ENCODE results near the gene ADAMTS17. TPM values are rescaled to one million over a fixed set of nuclear protein-coding genes. Genes with fewer than 3 reads are reported as not detected.

Gene ADAMTS17
- total RNA-seq, 1 donor from 2014 or later = 2.3 TPM

DNA sequence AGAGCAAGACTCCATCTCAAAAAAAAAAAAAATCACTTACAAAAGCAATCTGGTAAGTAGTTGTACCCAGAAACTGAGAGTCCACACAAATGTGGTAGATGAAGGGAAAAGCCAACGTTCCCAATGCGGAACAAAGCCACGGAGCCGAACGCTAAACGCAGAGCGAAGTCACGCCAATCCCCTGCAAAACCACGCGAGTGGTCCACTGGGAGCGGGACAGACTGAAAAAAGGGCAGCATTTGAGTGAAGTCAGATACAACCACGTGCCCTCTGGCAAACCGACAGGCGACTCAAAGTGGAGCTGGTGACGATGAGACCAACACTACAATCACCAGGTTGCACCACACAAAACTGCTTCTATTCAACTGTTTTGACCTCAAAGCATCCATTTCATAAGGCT is 362.4 kb downstream of the ADAMTS17 start:
- no peak for DNase-seq (ENCODE audit: low read depth)
- TF ChIP-seq, protein P1, sequence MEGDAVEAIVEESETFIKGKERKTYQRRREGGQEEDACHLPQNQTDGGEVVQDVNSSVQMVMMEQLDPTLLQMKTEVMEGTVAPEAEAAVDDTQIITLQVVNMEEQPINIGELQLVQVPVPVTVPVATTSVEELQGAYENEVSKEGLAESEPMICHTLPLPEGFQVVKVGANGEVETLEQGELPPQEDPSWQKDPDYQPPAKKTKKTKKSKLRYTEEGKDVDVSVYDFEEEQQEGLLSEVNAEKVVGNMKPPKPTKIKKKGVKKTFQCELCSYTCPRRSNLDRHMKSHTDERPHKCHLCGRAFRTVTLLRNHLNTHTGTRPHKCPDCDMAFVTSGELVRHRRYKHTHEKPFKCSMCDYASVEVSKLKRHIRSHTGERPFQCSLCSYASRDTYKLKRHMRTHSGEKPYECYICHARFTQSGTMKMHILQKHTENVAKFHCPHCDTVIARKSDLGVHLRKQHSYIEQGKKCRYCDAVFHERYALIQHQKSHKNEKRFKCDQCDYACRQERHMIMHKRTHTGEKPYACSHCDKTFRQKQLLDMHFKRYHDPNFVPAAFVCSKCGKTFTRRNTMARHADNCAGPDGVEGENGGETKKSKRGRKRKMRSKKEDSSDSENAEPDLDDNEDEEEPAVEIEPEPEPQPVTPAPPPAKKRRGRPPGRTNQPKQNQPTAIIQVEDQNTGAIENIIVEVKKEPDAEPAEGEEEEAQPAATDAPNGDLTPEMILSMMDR (IDR thresholded peaks at IDR 0.05; ENCODE audit: insufficient read depth, low read length, poor library complexity, severe bottlenecking) = no peak
- no peaks in the 10 kb centered on the region for H3K27me3 ChIP-seq (ENCODE audit: control insufficient read depth, insufficient read depth, low read length)

DNA sequence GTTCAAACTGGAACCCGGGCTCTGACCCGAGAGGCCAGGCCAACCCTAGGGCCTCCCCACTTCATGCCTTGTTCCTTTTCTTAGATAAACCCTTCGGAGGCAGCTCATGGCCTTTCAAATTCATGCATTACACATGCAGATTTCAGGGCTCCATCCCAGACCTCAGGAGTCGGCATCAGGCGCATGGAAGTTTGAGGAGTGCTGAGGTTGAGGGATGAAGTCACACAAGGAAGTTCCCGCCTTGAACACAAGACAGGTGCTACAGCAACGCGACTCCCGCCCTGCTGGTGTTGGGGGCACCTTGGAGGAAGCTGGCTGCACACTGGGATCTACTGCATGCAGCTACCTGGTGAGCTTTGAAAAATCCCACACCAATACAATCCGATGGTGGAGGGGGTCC is 363.3 kb downstream of the ADAMTS17 start:
- TF ChIP-seq, protein P1 (IDR thresholded peaks at IDR 0.05; ENCODE audit: insufficient read depth, low read length, poor library complexity, severe bottlenecking) = no peak
- Histone ChIP-seq H3K4me3 (ENCODE audit: low read depth, low read length) (no peak overlapping the region), H3K27me3 (ENCODE audit: control insufficient read depth, insufficient read depth, low read length) (no peaks in the 10 kb centered on the region), H3K36me3 (ENCODE audit: control insufficient read depth, insufficient read depth, low read length) (no peaks in the 10 kb centered on the region)
- DNase-seq (ENCODE audit: low read depth) = no peak

More for the DNA sequence above, 362.4 kb downstream of the ADAMTS17 start:
- no peak overlapping the region for H3K4me3 ChIP-seq (ENCODE audit: low read depth, low read length)
- no peaks in the 10 kb centered on the region for H3K36me3 ChIP-seq (ENCODE audit: control insufficient read depth, insufficient read depth, low read length)

DNA sequence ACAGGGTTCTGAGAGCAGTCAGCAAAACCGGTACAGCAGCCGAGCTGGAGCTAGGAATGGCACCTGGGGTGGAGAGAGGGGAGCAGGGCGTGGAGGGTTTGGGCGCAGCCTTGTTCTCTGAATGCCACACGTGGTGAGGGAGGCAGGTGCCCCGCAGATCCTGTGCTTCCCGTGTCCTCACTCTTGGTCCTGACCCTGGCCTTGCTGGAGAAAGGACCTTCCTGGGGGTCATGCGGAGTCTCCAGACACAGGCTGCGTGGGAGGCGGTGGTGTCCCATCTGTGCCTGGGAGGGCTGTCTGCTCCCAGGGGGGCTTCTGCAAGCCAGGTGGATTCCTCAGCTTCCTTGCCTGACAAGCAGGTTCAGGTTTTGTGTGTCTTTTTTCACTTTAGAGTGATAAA is 363.8 kb downstream of the ADAMTS17 start:
- TF ChIP-seq, protein P1 (IDR thresholded peaks at IDR 0.05; ENCODE audit: insufficient read depth, low read length, poor library complexity, severe bottlenecking) = no peak

DNA sequence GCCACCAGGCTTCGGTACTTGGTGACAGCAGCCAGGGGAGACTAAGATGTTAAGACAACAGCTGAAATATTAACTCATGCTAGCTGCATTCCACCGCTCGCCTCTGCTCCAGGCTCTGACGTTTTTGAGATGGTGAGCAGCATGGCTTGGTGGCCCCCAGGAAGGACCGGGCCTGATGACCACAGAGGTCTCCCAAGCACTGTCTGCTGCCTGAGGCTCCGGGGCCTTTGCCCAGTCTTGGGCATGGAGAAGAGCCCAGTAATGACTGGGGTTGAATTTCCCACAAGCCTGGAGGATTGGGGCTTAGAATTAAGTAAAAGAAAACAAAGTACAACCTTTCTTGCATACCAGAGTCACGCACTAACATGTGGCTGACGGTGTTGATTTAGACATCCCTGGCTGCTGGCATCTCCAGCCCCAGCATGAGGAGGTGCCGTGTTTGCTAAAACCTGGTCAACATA is 364.9 kb downstream of the ADAMTS17 start:
- no peak for DNase-seq (ENCODE audit: low read depth)

More for the DNA sequence above, 363.8 kb downstream of the ADAMTS17 start:
- H3K36me3 ChIP-seq (ENCODE audit: control insufficient read depth, insufficient read depth, low read length) = no peaks in the 10 kb centered on the region
- DNase-seq (ENCODE audit: low read depth) = no peak
- no peaks in the 10 kb centered on the region for H3K27me3 ChIP-seq (ENCODE audit: control insufficient read depth, insufficient read depth, low read length)
- no peak overlapping the region for H3K4me3 ChIP-seq (ENCODE audit: low read depth, low read length)

DNA sequence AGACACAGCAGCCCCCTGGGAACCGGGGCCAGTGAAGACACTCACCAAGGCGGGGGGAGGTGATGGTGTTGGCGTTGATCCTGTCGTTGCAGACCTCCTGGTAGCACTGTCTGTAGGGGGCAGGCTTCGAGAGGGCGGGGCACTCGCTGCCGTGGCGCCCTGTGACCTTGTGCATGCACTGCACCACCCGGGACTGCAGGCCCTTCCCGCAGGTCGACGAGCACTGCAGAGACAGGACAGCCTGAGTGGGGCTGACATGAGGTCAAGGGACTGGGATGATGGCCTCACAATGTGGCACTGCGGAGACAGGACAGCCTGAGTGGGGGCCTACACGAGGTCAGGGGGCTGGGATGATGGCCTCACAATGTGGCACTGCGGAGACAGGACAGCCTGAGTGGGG is 365.8 kb downstream of the ADAMTS17 start:
- Histone ChIP-seq H3K4me3 (ENCODE audit: low read depth, low read length) (no peak overlapping the region), H3K36me3 (ENCODE audit: control insufficient read depth, insufficient read depth, low read length) (no peaks in the 10 kb centered on the region), H3K27me3 (ENCODE audit: control insufficient read depth, insufficient read depth, low read length) (no peaks in the 10 kb centered on the region)
- TF ChIP-seq, protein P1 (IDR thresholded peaks at IDR 0.05; ENCODE audit: insufficient read depth, low read length, poor library complexity, severe bottlenecking) = no peak
- no peak for DNase-seq (ENCODE audit: low read depth)

More for the DNA sequence above, 364.9 kb downstream of the ADAMTS17 start:
- no peak overlapping the region for H3K4me3 ChIP-seq (ENCODE audit: low read depth, low read length)
- TF ChIP-seq, protein P1 (IDR thresholded peaks at IDR 0.05; ENCODE audit: insufficient read depth, low read length, poor library complexity, severe bottlenecking) = no peak
- H3K27me3 ChIP-seq (ENCODE audit: control insufficient read depth, insufficient read depth, low read length) = no peaks in the 10 kb centered on the region
- H3K36me3 ChIP-seq (ENCODE audit: control insufficient read depth, insufficient read depth, low read length) = no peaks in the 10 kb centered on the region

DNA sequence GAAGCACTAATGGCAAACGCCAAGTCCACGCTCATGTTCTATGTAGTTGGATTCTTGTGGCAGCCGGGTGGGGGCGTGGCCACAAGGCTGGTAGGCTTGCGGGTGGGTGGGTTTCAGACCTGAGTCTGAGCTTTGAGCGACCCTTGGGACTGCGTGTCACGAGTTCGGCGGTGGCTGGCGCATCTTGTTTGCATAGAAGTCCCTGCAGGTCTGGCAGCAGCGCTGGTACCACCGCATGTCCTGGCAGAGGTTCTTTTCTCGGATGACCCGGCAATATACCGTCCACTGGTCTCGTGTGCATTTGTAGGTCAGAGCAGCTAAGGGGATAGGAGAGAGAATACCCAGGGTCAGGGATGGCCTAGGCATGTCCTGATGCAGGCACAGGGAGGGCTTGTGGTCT is 367.5 kb downstream of the ADAMTS17 start:
- Histone ChIP-seq H3K27me3 (ENCODE audit: control insufficient read depth, insufficient read depth, low read length) (no peaks in the 10 kb centered on the region), H3K4me3 (ENCODE audit: low read depth, low read length) (no peak overlapping the region), H3K36me3 (ENCODE audit: control insufficient read depth, insufficient read depth, low read length) (no peaks in the 10 kb centered on the region)
- TF ChIP-seq, protein P1 (IDR thresholded peaks at IDR 0.05; ENCODE audit: insufficient read depth, low read length, poor library complexity, severe bottlenecking) = no peak
- DNase-seq (ENCODE audit: low read depth) = no peak
